ENCODE results near the gene DLG2. TPM values are rescaled to one million over a fixed set of nuclear protein-coding genes. Genes with fewer than 3 reads are reported as not detected.
"Not testable (repeated sequence)": the region's sequence is repeated elsewhere in the genome, so short reads cannot be mapped to it uniquely, and the experiment has no call there.

The DLG2 gene
- total RNA-seq, 1 donor from 2014 or later = 4.7 TPM

DNA sequence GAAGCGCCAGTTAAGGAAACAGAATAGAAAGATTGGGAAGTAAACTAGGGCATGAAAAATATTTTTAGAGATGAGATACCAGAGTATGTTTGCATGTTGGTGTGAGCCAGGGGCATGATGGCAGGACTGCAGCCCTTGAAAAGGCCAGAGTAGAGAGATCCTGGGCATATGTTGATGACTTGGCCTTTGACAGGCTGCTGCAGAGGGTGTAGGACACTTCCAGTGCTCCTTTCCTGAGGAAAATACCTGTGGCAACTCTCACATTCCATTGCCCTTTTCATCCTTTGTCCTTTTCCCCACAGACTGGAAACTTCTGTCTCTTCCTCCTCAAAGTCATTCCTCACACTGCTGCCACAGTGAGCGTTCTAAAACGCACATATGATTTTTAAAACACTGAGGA lies 2190.3 kb downstream of the DLG2 start:
- no peak for ATAC-seq
- no peak for DNase-seq (ENCODE audit: low spot score)

- DNase-seq (ENCODE audit: low spot score); ATAC-seq: not testable (repeated sequence)
Observed at GRCh38 chr11:83434812-83435211, 2192.3 kb downstream of the DLG2 start.

DNA sequence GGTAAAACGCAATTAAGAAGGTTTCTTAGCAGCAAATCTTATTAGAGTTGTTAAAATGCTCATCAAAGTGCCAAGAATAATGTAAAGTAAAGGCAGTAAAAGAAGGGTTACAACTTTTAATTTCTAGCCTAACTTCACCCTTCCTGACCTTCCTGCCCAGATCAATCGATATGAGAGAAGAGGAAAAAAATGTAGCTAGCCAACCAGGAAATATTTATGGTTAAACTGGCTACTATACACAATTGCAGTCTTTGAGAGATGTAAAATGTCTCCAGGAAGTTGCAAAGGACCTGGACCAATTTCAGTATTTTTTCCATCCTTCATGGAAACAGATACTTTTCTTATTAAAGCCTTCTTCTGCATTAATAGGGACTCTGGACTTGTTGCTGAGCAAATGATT lies 2199.2 kb downstream of the DLG2 start:
- no peak for ATAC-seq
- no peak for DNase-seq (ENCODE audit: low spot score)

GRCh38 chr11:83427501-83427900 lies 2199.6 kb downstream of the DLG2 start:
- ATAC-seq = no peak
- no peak for DNase-seq (ENCODE audit: low spot score)

GRCh38 chr11:83425137-83425466 lies 2202.0 kb downstream of the DLG2 start:
- ATAC-seq (no peak), DNase-seq (ENCODE audit: low spot score) (no peak)

GRCh38 chr11:83424376-83425136 lies 2202.6 kb downstream of the DLG2 start:
- DNase-seq (ENCODE audit: low spot score) = no peak
- ATAC-seq = no peak

GRCh38 chr11:83422641-83423040 lies 2204.5 kb downstream of the DLG2 start:
- not testable (repeated sequence) for DNase-seq (ENCODE audit: low spot score); ATAC-seq

- DNase-seq (ENCODE audit: low spot score) (no peak), ATAC-seq (peak; percentile 35)
Observed at GRCh38 chr11:83410605-83411565, 2216.3 kb downstream of the DLG2 start.

GRCh38 chr11:83409891-83410290 lies 2217.3 kb downstream of the DLG2 start:
- no peak for ATAC-seq
- no peak for DNase-seq (ENCODE audit: low spot score)

- no peak for ATAC-seq
- no peak for DNase-seq (ENCODE audit: low spot score)
Observed at GRCh38 chr11:83409476-83409875, 2217.7 kb downstream of the DLG2 start.

DNA sequence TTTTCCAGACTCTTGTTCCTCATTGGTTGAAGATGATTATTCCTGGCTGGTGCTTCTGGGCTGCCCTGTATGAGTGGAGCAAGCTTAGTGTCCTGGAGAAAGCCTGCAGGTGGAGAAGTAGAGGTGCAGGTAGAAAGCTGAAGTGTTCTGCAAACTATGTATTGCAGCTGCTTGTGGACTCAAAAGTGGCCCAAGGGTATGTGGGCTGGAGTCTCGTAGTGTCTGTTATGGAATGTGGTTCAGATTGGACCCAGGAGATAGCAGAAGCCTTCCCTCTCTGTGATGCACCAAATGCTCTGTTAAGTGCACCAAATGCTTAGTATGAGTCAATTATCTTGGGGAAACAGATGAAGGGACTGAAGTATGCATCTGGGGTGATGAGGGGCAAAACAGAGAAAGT lies 2218.2 kb downstream of the DLG2 start:
- no peak for DNase-seq (ENCODE audit: low spot score)
- no peak for ATAC-seq

Other genes with a start within 250 kb of the DLG2 start
- 14.7 TPM for gene TMEM126B, start 1.2 kb upstream of the DLG2 start, total RNA-seq
- 14.3 TPM for gene TMEM126A, start 20.6 kb upstream of the DLG2 start, total RNA-seq
- 18.8 TPM for gene CREBZF, start 37.8 kb upstream of the DLG2 start, total RNA-seq
- 0.28 TPM for gene CCDC89, start 58.9 kb upstream of the DLG2 start, total RNA-seq
- 4.8 TPM for gene SYTL2, start 183.8 kb upstream of the DLG2 start, total RNA-seq
- not detected for gene CCDC83, start 228.0 kb upstream of the DLG2 start, total RNA-seq

All from left lobe of liver (tissue), 2 donors.